ENCODE data around the gene CDH13.

DNA sequence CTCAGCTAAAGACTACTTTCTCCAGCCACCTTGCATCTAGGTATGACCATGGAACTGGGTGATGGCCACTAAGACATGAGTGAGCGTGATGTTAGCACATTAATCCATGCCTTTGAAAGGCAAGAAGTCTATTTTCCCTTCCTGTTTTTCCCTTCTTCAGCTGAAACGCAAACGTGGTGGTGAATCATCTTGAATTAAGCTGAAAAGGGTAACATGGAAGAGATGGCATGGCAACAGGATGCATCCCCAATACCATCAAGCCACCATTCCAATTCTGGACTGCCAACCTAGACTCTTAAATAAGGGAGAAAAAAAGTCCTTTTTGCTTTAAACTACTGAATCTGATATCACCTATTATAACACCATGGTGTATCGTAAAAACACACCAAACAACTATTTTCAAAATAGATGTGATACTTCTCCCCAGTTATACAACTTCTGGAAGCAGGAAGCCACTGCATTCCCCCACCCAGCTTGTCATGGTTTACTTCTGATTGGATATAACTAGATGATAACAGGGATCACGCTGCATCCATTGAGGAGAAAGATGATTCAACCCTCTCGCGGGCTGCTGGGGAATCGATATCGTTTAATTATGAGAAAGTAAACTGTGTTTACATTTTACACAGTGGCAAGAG is 368.6 kb downstream of the CDH13 start:
- TF ChIP-seq POLR2AphosphoS5 (IDR thresholded peaks at IDR 0.05; ENCODE audit: low read depth, low read length) (no peak), TAF1 (IDR thresholded peaks at IDR 0.05; ENCODE audit: borderline replicate concordance, insufficient read depth, low read length) (no peak)
